Measurements from ENCODE around the gene DSCAML1.

The DSCAML1 gene

GRCh38 chr11:117498791-117499190 is 298.2 kb downstream of the DSCAML1 start:
- Histone ChIP-seq H3K4me1 (ENCODE audit: control extremely low read depth in 1 of 4, control insufficient read depth in 4 of 4, insufficient read depth in 4 of 4, low read length in 3 of 4) (no peaks in the 10 kb centered on the region), H3K4me3 (ENCODE audit: control insufficient read depth in 1 of 7, extremely low read depth in 1 of 7, insufficient read depth in 4 of 7, low read depth in 2 of 7, low read length in 6 of 7) (no peak overlapping the region), H3K27ac (ENCODE audit: insufficient read depth in 1 of 2, low read depth in 1 of 2, low read length in 2 of 2, poor library complexity in 1 of 2, severe bottlenecking in 2 of 2) (no peak overlapping the region), H3K9me3 (ENCODE audit: control extremely low read depth in 1 of 5, control insufficient read depth in 4 of 5, insufficient read depth in 2 of 5, low read depth in 1 of 5, low read length in 4 of 5) (no peaks in the 10 kb centered on the region), H3K27me3 (replicated peaks in 2 of 5; ENCODE audit: control insufficient read depth in 4 of 5, insufficient read depth in 5 of 5, low read length in 4 of 5) (no peaks in the 10 kb centered on the region), H3K36me3 (ENCODE audit: control insufficient read depth in 4 of 4, insufficient read depth in 4 of 4, low read length in 3 of 4) (no peaks in the 10 kb centered on the region)
- POLR2A ChIA-PET: no interaction called here
- CTCF ChIA-PET: interaction anchor here (1.0 to 1.7 kb wide), 2 partner anchors 55 to 309 kb away, joined by 3 to 5 read pairs; no protein-coding TSS in a partner anchor
- WGBS (ENCODE audit: insufficient coverage): 97% methylated on average over 3 of the region's 6 CpGs
- DNase-seq: no peak

GRCh38 chr11:117497206-117497951 is 299.6 kb downstream of the DSCAML1 start:
- peaks cover 0 to 7% (median 3%) of the 10 kb centered on the region in 4 experiments for H3K4me1 ChIP-seq (ENCODE audit: control extremely low read depth in 1 of 4, control insufficient read depth in 4 of 4, insufficient read depth in 4 of 4, low read length in 3 of 4)
- POLR2A ChIA-PET: no interaction called here
- WGBS (ENCODE audit: insufficient coverage): 98% methylated on average over 8 of the region's 11 CpGs
- CTCF ChIA-PET: no interaction called here
- no peak overlapping the region for H3K4me3 ChIP-seq (ENCODE audit: control insufficient read depth in 1 of 7, extremely low read depth in 1 of 7, insufficient read depth in 4 of 7, low read depth in 2 of 7, low read length in 6 of 7)
- no peak overlapping the region for H3K27ac ChIP-seq (ENCODE audit: insufficient read depth in 1 of 2, low read depth in 1 of 2, low read length in 2 of 2, poor library complexity in 1 of 2, severe bottlenecking in 2 of 2)
- no peaks in the 10 kb centered on the region for H3K9me3 ChIP-seq (ENCODE audit: control extremely low read depth in 1 of 5, control insufficient read depth in 4 of 5, insufficient read depth in 2 of 5, low read depth in 1 of 5, low read length in 4 of 5)
- DNase-seq: no peak
- no peaks in the 10 kb centered on the region for H3K27me3 ChIP-seq (replicated peaks in 2 of 5; ENCODE audit: control insufficient read depth in 4 of 5, insufficient read depth in 5 of 5, low read length in 4 of 5)
- no peaks in the 10 kb centered on the region for H3K36me3 ChIP-seq (ENCODE audit: control insufficient read depth in 4 of 4, insufficient read depth in 4 of 4, low read length in 3 of 4)

- CTCF ChIA-PET: interaction anchor here (1.3 kb wide), 3 partner anchors 14 to 312 kb away, joined by 3 to 4 read pairs (median 3); no protein-coding TSS in a partner anchor
- Histone ChIP-seq H3K4me1 (ENCODE audit: control extremely low read depth in 1 of 4, control insufficient read depth in 4 of 4, insufficient read depth in 4 of 4, low read length in 3 of 4) (peaks cover 0 to 25% (median 12%) of the 10 kb centered on the region in 4 experiments), H3K27me3 (replicated peaks in 2 of 5; ENCODE audit: control insufficient read depth in 4 of 5, insufficient read depth in 5 of 5, low read length in 4 of 5) (no peaks in the 10 kb centered on the region), H3K4me3 (ENCODE audit: control insufficient read depth in 1 of 7, extremely low read depth in 1 of 7, insufficient read depth in 4 of 7, low read depth in 2 of 7, low read length in 6 of 7) (no peak overlapping the region), H3K27ac (ENCODE audit: insufficient read depth in 1 of 2, low read depth in 1 of 2, low read length in 2 of 2, poor library complexity in 1 of 2, severe bottlenecking in 2 of 2) (no peak overlapping the region), H3K36me3 (ENCODE audit: control insufficient read depth in 4 of 4, insufficient read depth in 4 of 4, low read length in 3 of 4) (no peaks in the 10 kb centered on the region), H3K9me3 (ENCODE audit: control extremely low read depth in 1 of 5, control insufficient read depth in 4 of 5, insufficient read depth in 2 of 5, low read depth in 1 of 5, low read length in 4 of 5) (no peaks in the 10 kb centered on the region)
- POLR2A ChIA-PET: no interaction called here
- no peak for DNase-seq
- WGBS (ENCODE audit: insufficient coverage): 94% methylated on average over 6 of the region's 6 CpGs
These were observed 301.7 kb downstream of the DSCAML1 start for GRCh38 chr11:117495357-117495756.

GRCh38 chr11:117492578-117493251 is 304.3 kb downstream of the DSCAML1 start:
- Histone ChIP-seq H3K27me3 (replicated peaks in 2 of 5; ENCODE audit: control insufficient read depth in 4 of 5, insufficient read depth in 5 of 5, low read length in 4 of 5) (no peaks in the 10 kb centered on the region), H3K9me3 (ENCODE audit: control extremely low read depth in 1 of 5, control insufficient read depth in 4 of 5, insufficient read depth in 2 of 5, low read depth in 1 of 5, low read length in 4 of 5) (no peaks in the 10 kb centered on the region), H3K4me3 (ENCODE audit: control insufficient read depth in 1 of 7, extremely low read depth in 1 of 7, insufficient read depth in 4 of 7, low read depth in 2 of 7, low read length in 6 of 7) (no peak overlapping the region), H3K36me3 (ENCODE audit: control insufficient read depth in 4 of 4, insufficient read depth in 4 of 4, low read length in 3 of 4) (no peaks in the 10 kb centered on the region), H3K27ac (ENCODE audit: insufficient read depth in 1 of 2, low read depth in 1 of 2, low read length in 2 of 2, poor library complexity in 1 of 2, severe bottlenecking in 2 of 2) (no peak overlapping the region), H3K4me1 (ENCODE audit: control extremely low read depth in 1 of 4, control insufficient read depth in 4 of 4, insufficient read depth in 4 of 4, low read length in 3 of 4) (peaks cover 0 to 43% (median 29%) of the 10 kb centered on the region in 4 experiments)
- WGBS (ENCODE audit: insufficient coverage): 29% methylated on average over 16 of the region's 20 CpGs
- POLR2A ChIA-PET: no interaction called here
- DNase-seq: peak; percentile 38 to 58 (median 40)
- CTCF ChIA-PET: interaction anchor here (1.0 to 1.8 kb wide), 2 partner anchors 48 to 49 kb away, joined by 3 to 4 read pairs; no protein-coding TSS in a partner anchor

GRCh38 chr11:117490911-117491310 is 306.1 kb downstream of the DSCAML1 start:
- CTCF ChIA-PET: interaction anchor here (1.5 to 1.9 kb wide), 2 partner anchors 47 to 317 kb away, joined by 5 to 7 read pairs; no protein-coding TSS in a partner anchor

GRCh38 chr11:117489999-117490679 is 306.9 kb downstream of the DSCAML1 start:
- H3K36me3 ChIP-seq (ENCODE audit: control insufficient read depth in 4 of 4, insufficient read depth in 4 of 4, low read length in 3 of 4): no peaks in the 10 kb centered on the region
- H3K27me3 ChIP-seq (replicated peaks in 2 of 5; ENCODE audit: control insufficient read depth in 4 of 5, insufficient read depth in 5 of 5, low read length in 4 of 5): no peaks in the 10 kb centered on the region
- WGBS (ENCODE audit: insufficient coverage): 24% methylated on average over 9 of the region's 14 CpGs
- DNase-seq: peak; percentile 57 to 85 (median 80)
- ChIA-PET POLR2A (no interaction called here), CTCF (interaction anchor here (0.8 to 1.9 kb wide), 5 partner anchors 12 to 326 kb away, joined by 3 to 7 read pairs (median 4); no protein-coding TSS in a partner anchor)
- peaks cover 0 to 43% (median 29%) of the 10 kb centered on the region in 4 experiments for H3K4me1 ChIP-seq (ENCODE audit: control extremely low read depth in 1 of 4, control insufficient read depth in 4 of 4, insufficient read depth in 4 of 4, low read length in 3 of 4)
- H3K9me3 ChIP-seq (ENCODE audit: control extremely low read depth in 1 of 5, control insufficient read depth in 4 of 5, insufficient read depth in 2 of 5, low read depth in 1 of 5, low read length in 4 of 5): no peaks in the 10 kb centered on the region
- no peak overlapping the region for H3K27ac ChIP-seq (ENCODE audit: insufficient read depth in 1 of 2, low read depth in 1 of 2, low read length in 2 of 2, poor library complexity in 1 of 2, severe bottlenecking in 2 of 2)
- peak overlapping the region in 2 of 7 experiments; percentile 26 to 38 for H3K4me3 ChIP-seq (ENCODE audit: control insufficient read depth in 1 of 7, extremely low read depth in 1 of 7, insufficient read depth in 4 of 7, low read depth in 2 of 7, low read length in 6 of 7)

More at GRCh38 chr11:117490911-117491310, 306.1 kb downstream of the DSCAML1 start:
- Histone ChIP-seq H3K9me3 (ENCODE audit: control extremely low read depth in 1 of 5, control insufficient read depth in 4 of 5, insufficient read depth in 2 of 5, low read depth in 1 of 5, low read length in 4 of 5) (no peaks in the 10 kb centered on the region), H3K27ac (ENCODE audit: insufficient read depth in 1 of 2, low read depth in 1 of 2, low read length in 2 of 2, poor library complexity in 1 of 2, severe bottlenecking in 2 of 2) (no peak overlapping the region), H3K27me3 (replicated peaks in 2 of 5; ENCODE audit: control insufficient read depth in 4 of 5, insufficient read depth in 5 of 5, low read length in 4 of 5) (no peaks in the 10 kb centered on the region), H3K4me1 (ENCODE audit: control extremely low read depth in 1 of 4, control insufficient read depth in 4 of 4, insufficient read depth in 4 of 4, low read length in 3 of 4) (peaks cover 0 to 43% (median 29%) of the 10 kb centered on the region in 4 experiments), H3K4me3 (ENCODE audit: control insufficient read depth in 1 of 7, extremely low read depth in 1 of 7, insufficient read depth in 4 of 7, low read depth in 2 of 7, low read length in 6 of 7) (no peak overlapping the region), H3K36me3 (ENCODE audit: control insufficient read depth in 4 of 4, insufficient read depth in 4 of 4, low read length in 3 of 4) (no peaks in the 10 kb centered on the region)
- POLR2A ChIA-PET: no interaction called here
- WGBS (ENCODE audit: insufficient coverage): 65% methylated on average over 5 of the region's 6 CpGs
- no peak for DNase-seq

All from common myeloid progenitor, CD34-positive (primary cell).